ENCODE data around the gene SERPING1.

Gene SERPING1

GRCh38 chr11:57652662-57653061 lies 55.2 kb downstream of the SERPING1 start:
- DNase-seq (ENCODE audit: low read depth): no peak

DNA sequence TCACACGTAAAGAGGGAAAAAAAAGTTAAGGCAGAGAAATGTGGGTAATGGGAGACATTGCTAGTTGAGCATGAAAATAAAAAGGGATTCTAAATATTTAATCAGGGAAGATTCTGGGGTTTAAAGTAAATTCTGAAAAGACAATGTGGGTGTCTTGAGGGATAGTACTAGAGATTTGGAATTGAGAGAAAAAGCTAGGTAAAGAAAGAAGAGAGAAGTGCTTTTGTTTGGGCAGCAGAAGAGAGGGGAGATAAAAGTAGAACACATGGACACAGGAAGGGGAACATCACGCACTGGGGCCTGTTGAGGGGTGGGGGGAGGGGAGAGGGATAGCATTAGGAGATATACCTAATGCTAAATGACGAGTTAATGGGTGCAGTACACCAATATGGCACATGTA lies 55.7 kb downstream of the SERPING1 start:
- no peak for DNase-seq (ENCODE audit: low read depth)

GRCh38 chr11:57656885-57657193 lies 59.4 kb downstream of the SERPING1 start:
- no peak for DNase-seq (ENCODE audit: low read depth)

DNA sequence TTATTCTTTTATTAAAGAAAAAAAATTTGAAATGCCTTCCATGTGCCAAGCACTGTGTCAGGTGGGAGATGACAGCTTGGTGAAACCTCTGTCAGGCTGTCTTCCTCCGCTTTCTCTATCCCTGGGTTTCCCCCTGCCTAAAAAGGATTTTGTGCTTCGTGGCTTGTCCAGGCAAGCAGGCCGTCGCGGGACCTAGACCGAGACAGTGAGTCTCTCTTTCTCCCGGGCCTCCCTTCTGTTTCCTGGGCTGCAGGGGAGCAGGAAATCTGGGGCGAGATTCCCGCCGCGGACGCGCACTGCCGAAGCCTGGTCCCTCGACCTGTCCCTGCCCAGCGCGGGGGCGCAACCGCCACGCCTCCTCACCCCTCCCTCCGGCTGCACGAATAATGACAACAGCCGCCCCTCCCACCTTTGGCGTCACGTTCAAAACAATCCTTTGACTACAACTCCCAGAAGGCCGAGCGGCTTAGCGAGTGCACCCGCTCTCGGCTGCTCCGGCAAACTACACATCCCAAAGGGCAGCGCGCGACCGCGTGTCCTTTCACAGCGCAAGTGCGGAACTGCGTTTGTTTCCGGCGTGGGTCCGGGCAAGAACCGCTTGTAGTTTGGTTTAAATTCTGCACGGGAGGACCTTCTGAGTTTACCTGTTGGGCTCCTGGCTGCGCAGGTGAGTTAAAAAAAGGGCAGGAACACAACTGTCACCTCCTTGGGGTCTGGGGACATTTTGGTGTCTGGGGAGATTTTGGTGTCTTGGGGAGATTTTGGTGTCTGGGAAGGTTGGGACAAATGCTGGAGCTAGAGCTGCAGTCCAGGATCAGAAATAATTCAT lies 59.9 kb downstream of the SERPING1 start, which contains the start of gene CLP1:
Gene CLP1, plus strand, starts transcription at position 569 of the 829 bp plus-strand sequence. CDS start 1,715 bp downstream, outside the sequence.
- peak; percentile 99 for DNase-seq (ENCODE audit: low read depth)

GRCh38 chr11:57658023-57658361 lies 60.5 kb downstream of the SERPING1 start:
- no peak for DNase-seq (ENCODE audit: low read depth)

- no peak for DNase-seq (ENCODE audit: low read depth)
Measured at GRCh38 chr11:57659669-57660068, 62.2 kb downstream of the SERPING1 start.

- no peak for DNase-seq (ENCODE audit: low read depth)
Measured at GRCh38 chr11:57662893-57663292, 65.4 kb downstream of the SERPING1 start.

GRCh38 chr11:57663975-57664374 lies 66.5 kb downstream of the SERPING1 start:
- no peak for DNase-seq (ENCODE audit: low read depth)

Data from stromal cell of bone marrow (primary cell).